WTC11 (cell line): ENCODE data around the gene BABAM2. TPM values are rescaled to one million over a fixed set of nuclear protein-coding genes. Genes with fewer than 3 reads are reported as not detected.

Experiments used
- ATAC-seq: fragments of 200-7000 bp; cut with Tn5 transposase; 2 replicates; pipeline ENCODE4 v1.10.0; 2021; ENCODE audit warnings: mild to moderate bottlenecking, moderate library complexity
- CTCF ChIA-PET: fragments of 300-600 bp; sonication (Branson Sonifier 250); formaldehyde crosslinking; loops from one replicate; lab custom pipeline; 2021; ENCODE audit warnings: antibody characterized with exemption; lab: Charles Lee
- POLR2A ChIA-PET: fragments of 350-600 bp; sonication (Branson Sonifier 250); formaldehyde crosslinking; loops from one replicate; lab custom pipeline; 2021; ENCODE audit warnings: antibody characterized with exemption; lab: Charles Lee
- DNase-seq: peaks from one replicate; pipeline ENCODE4 v3.0.0; 2021; ENCODE audit warnings: low spot score
- H3K27ac Mint-ChIP-seq: 2 replicates; pipeline ENCODE4 v1.8.0; 2021; ENCODE audit warnings: mixed read lengths
- H3K27me3 Mint-ChIP-seq: 2 replicates; pipeline ENCODE4 v1.8.0; 2021; ENCODE audit warnings: low read depth, mild to moderate bottlenecking, moderate library complexity, mixed read lengths
- H3K36me3 Mint-ChIP-seq: 2 replicates; pipeline ENCODE4 v1.8.0; 2021; ENCODE audit warnings: mixed read lengths
- H3K4me1 Mint-ChIP-seq: 2 replicates; pipeline ENCODE4 v1.8.0; 2022; ENCODE audit warnings: mixed read lengths
- H3K4me3 Mint-ChIP-seq: 2 replicates; pipeline ENCODE4 v1.8.0; 2021; ENCODE audit warnings: mild to moderate bottlenecking, moderate library complexity, mixed read lengths
- H3K9me3 Mint-ChIP-seq: 2 replicates; pipeline ENCODE4 v1.8.0; 2021; ENCODE audit warnings: mixed read lengths
- ARID4B ChIP-seq: sonication (generic); formaldehyde crosslinking; IDR thresholded peaks from 2 replicates; pipeline ENCODE4 v1.8.0; 2023; ENCODE audit warnings: missing genetic modification reagents, mild to moderate bottlenecking, borderline replicate concordance
- ELF4 ChIP-seq: sonication (generic); formaldehyde crosslinking; IDR thresholded peaks from 2 replicates; pipeline ENCODE4 v1.8.1; 2022; ENCODE audit warnings: low read depth, mild to moderate bottlenecking, moderate library complexity, missing genetic modification reagents
- GABPB1 ChIP-seq: sonication (generic); formaldehyde crosslinking; IDR thresholded peaks from 2 replicates; pipeline ENCODE4 v1.8.1; 2023; ENCODE audit warnings: mild to moderate bottlenecking, missing genetic modification reagents
- JUN ChIP-seq: sonication (generic); formaldehyde crosslinking; IDR thresholded peaks from 2 replicates; pipeline ENCODE4 v1.8.0; 2023; ENCODE audit warnings: mild to moderate bottlenecking, missing genetic modification reagents
- NR3C1 ChIP-seq: sonication (generic); formaldehyde crosslinking; conservative IDR thresholded peaks from 2 replicates; pipeline ENCODE4 v1.8.1; 2023; ENCODE audit warnings: low read depth, mild to moderate bottlenecking, missing genetic modification reagents
- STAT6 ChIP-seq: sonication (generic); formaldehyde crosslinking; conservative IDR thresholded peaks from 2 replicates; pipeline ENCODE4 v1.8.1; 2023; ENCODE audit warnings: mild to moderate bottlenecking, low read depth, missing genetic modification reagents, moderate library complexity
- TCF7 ChIP-seq: sonication (generic); formaldehyde crosslinking; IDR thresholded peaks from 2 replicates; pipeline ENCODE4 v1.8.0; 2022; ENCODE audit warnings: mild to moderate bottlenecking, low read depth, missing genetic modification reagents, moderate library complexity
- ZNF317 ChIP-seq: sonication (generic); formaldehyde crosslinking; IDR thresholded peaks from 2 replicates; pipeline ENCODE4 v1.8.1; 2023; ENCODE audit warnings: low read depth, mild to moderate bottlenecking, moderate library complexity, missing genetic modification reagents, borderline replicate concordance
- ZNF396 ChIP-seq: fragments of 250-450 bp; sonication (Bioruptor Pico); IDR thresholded peaks from 2 replicates; pipeline ENCODE4 v1.8.0; 2021; ENCODE audit warnings: mild to moderate bottlenecking, moderate library complexity, borderline replicate concordance
- ZNF416 ChIP-seq: fragments of 250-450 bp; sonication (Bioruptor Pico); IDR thresholded peaks from 2 replicates; pipeline ENCODE4 v1.9.0; 2021; ENCODE audit warnings: mild to moderate bottlenecking, inconsistent platforms
- total RNA-seq: library from RNA; stranded (reverse); gene quantifications from 3 replicates; pipeline ENCODE4 v1.2.3, GENCODE V29; 2021
- TF ChIP-seq, protein P1 (sequence below): fragments of 250-450 bp; sonication (Bioruptor Pico); IDR thresholded peaks from 2 replicates; pipeline ENCODE4 v1.9.0; 2021; ENCODE audit warnings: moderate library complexity, mild to moderate bottlenecking, inconsistent platforms, borderline replicate concordance
- TF ChIP-seq, protein P2 (sequence below): fragments of 250-450 bp; sonication (Bioruptor Pico); IDR thresholded peaks from 2 replicates; pipeline ENCODE4 v1.9.0; 2021; ENCODE audit warnings: mild to moderate bottlenecking

BABAM2 gene
- total RNA-seq, 1 experiment from 2014 or later: 16.5 TPM

DNA sequence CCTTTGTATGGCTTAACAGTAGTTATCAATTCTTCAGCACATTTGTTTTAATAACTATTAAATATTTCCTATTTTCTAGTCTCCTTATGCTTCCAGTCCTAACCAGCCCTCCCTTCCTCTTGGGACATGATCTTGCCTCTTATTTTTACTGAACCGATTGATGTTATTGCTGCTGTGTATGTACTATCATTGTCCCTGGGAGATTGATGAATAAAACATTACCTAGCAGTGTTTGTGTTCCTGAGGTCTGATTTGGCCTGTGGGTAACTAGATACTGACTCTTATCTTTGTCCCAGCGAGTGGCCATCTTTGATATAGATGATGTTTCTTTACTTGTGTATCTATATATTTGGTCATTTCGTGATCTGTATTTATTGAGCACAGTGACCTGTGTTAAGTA, 192.9 kb downstream of the BABAM2 start:
- TF ChIP-seq ZNF396 (CRISPR knock-in tag) (no peak), NR3C1 (CRISPR knock-in tag) (no peak), ZNF416 (no peak), ZNF317 (CRISPR knock-in tag) (no peak), ARID4B (CRISPR knock-in tag) (no peak)
- TF ChIP-seq, protein P1, sequence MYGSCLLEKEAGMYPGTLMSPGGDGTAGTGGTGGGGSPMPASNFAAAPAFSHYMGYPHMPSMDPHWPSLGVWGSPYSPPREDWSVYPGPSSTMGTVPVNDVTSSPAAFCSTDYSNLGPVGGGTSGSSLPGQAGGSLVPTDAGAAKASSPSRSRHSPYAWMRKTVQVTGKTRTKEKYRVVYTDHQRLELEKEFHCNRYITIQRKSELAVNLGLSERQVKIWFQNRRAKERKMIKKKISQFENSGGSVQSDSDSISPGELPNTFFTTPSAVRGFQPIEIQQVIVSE (CRISPR knock-in tag): no peak
- DNase-seq: no peak
- no peak overlapping the region for H3K27ac Mint-ChIP-seq
- H3K4me3 Mint-ChIP-seq: no peak overlapping the region
- H3K4me1 Mint-ChIP-seq: peaks cover 6% of the 10 kb centered on the region
- H3K36me3 Mint-ChIP-seq: no peaks in the 10 kb centered on the region
- no peak for ATAC-seq
- ChIA-PET POLR2A (no interaction called here), CTCF (no interaction called here)
- H3K27me3 Mint-ChIP-seq: no peaks in the 10 kb centered on the region
- no peaks in the 10 kb centered on the region for H3K9me3 Mint-ChIP-seq

GRCh38 chr2:28084564-28084963, 194.0 kb downstream of the BABAM2 start:
- DNase-seq (no peak), ATAC-seq (no peak)
- ChIA-PET POLR2A (no interaction called here), CTCF (no interaction called here)
- Mint-ChIP-seq H3K4me3 (no peak overlapping the region), H3K9me3 (no peaks in the 10 kb centered on the region), H3K4me1 (peaks cover 6% of the 10 kb centered on the region), H3K36me3 (no peaks in the 10 kb centered on the region), H3K27me3 (no peaks in the 10 kb centered on the region), H3K27ac (no peak overlapping the region)
- TF ChIP-seq, protein P2, sequence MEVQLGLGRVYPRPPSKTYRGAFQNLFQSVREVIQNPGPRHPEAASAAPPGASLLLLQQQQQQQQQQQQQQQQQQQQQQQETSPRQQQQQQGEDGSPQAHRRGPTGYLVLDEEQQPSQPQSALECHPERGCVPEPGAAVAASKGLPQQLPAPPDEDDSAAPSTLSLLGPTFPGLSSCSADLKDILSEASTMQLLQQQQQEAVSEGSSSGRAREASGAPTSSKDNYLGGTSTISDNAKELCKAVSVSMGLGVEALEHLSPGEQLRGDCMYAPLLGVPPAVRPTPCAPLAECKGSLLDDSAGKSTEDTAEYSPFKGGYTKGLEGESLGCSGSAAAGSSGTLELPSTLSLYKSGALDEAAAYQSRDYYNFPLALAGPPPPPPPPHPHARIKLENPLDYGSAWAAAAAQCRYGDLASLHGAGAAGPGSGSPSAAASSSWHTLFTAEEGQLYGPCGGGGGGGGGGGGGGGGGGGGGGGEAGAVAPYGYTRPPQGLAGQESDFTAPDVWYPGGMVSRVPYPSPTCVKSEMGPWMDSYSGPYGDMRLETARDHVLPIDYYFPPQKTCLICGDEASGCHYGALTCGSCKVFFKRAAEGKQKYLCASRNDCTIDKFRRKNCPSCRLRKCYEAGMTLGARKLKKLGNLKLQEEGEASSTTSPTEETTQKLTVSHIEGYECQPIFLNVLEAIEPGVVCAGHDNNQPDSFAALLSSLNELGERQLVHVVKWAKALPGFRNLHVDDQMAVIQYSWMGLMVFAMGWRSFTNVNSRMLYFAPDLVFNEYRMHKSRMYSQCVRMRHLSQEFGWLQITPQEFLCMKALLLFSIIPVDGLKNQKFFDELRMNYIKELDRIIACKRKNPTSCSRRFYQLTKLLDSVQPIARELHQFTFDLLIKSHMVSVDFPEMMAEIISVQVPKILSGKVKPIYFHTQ (CRISPR knock-in tag): no peak
- TF ChIP-seq STAT6 (CRISPR knock-in tag): no peak
- no peak for TF ChIP-seq GABPB1 (CRISPR knock-in tag)
- no peak for TF ChIP-seq TCF7

DNA sequence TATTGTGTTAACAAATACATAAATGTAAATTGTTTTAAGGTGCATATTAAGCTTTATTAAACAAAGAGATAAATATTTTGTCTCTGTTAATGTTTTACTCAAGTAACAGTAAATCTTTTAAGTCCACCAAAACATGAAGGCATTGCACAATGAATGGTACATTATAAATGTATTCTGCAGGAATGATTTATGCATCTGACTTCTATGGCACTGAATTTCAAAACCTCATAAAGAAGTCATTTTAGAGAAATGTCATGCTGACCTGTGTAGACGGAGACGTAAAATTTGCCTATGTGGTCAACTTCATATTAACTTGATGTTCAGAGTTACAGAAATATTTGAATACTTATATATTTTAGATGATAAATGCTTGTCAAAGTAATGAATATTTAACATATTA, 194.7 kb downstream of the BABAM2 start:
- no peak for TF ChIP-seq ELF4 (CRISPR knock-in tag)
- no peak for TF ChIP-seq JUN (CRISPR knock-in tag)
- TF ChIP-seq TCF7: no peak
- TF ChIP-seq ZNF317 (CRISPR knock-in tag): no peak
- POLR2A ChIA-PET: no interaction called here
- no peak overlapping the region for H3K27ac Mint-ChIP-seq
- no peaks in the 10 kb centered on the region for H3K27me3 Mint-ChIP-seq
- CTCF ChIA-PET: no interaction called here
- DNase-seq: no peak
- H3K36me3 Mint-ChIP-seq: no peaks in the 10 kb centered on the region
- ATAC-seq: no peak
- no peaks in the 10 kb centered on the region for H3K9me3 Mint-ChIP-seq
- no peak overlapping the region for H3K4me3 Mint-ChIP-seq
- peaks cover 6% of the 10 kb centered on the region for H3K4me1 Mint-ChIP-seq
